A673 (cell line): ENCODE results near the gene TMEM116. TPM values are rescaled to one million over a fixed set of nuclear protein-coding genes. Genes with fewer than 3 reads are reported as not detected.
"Not testable (repeated sequence)": the region's sequence is repeated elsewhere in the genome, so short reads cannot be mapped to it uniquely, and the experiment has no call there.

Source experiments
- BruUV-seq: library from RNA; stranded (reverse); fragments of 400-500 nt; replicated peaks from 2 replicates; lab custom pipeline; 2021; lab: Mats Ljungman, UMichigan
- CTCF ChIA-PET: fragments of 300-600 bp; sonication (Branson Sonifier 250); formaldehyde crosslinking; loops from one replicate; lab custom pipeline; 2022; ENCODE audit warnings: antibody characterized with exemption; lab: Charles Lee
- POLR2A ChIA-PET: fragments of 300-600 bp; sonication (Branson Sonifier 250); formaldehyde crosslinking; loops from one replicate; lab custom pipeline; 2022; ENCODE audit warnings: antibody characterized with exemption; ENCODE audit not compliant: low non-redundant PET; lab: Charles Lee
- DNase-seq: peaks from one replicate; pipeline ENCODE4 v3.0.0-alpha.2; 2015; ENCODE audit warnings: low spot score
- H3K27ac ChIP-seq: fragments of 200-600 bp; sonication (generic); 2 replicates; pipeline ENCODE4 v1.5.1; 2016; ENCODE audit warnings: mixed run types, low read depth, mild to moderate bottlenecking, mixed read lengths, antibody characterized with exemption, low read length; ENCODE audit not compliant: poor library complexity, severe bottlenecking
- H3K27me3 ChIP-seq: fragments of 200-600 bp; sonication (generic); replicated peaks from 2 replicates; pipeline ENCODE4 v1.6.1; 2017; ENCODE audit warnings: mixed run types, low read depth, mild to moderate bottlenecking, mixed read lengths, antibody characterized with exemption, low read length; ENCODE audit not compliant: insufficient read depth, poor library complexity
- H3K36me3 ChIP-seq: fragments of 200-600 bp; sonication (generic); 2 replicates; pipeline ENCODE4 v1.6.1; 2016; ENCODE audit warnings: mixed run types, mild to moderate bottlenecking, mixed read lengths, antibody characterized with exemption, low read length; ENCODE audit not compliant: insufficient read depth, poor library complexity, severe bottlenecking
- H3K4me1 ChIP-seq: fragments of 200-600 bp; sonication (generic); 2 replicates; pipeline ENCODE4 v1.6.1; 2017; ENCODE audit warnings: mixed run types, mild to moderate bottlenecking, mixed read lengths, antibody characterized with exemption, low read length; ENCODE audit not compliant: insufficient read depth, poor library complexity, severe bottlenecking
- H3K4me3 ChIP-seq: fragments of 200-600 bp; sonication (generic); 2 replicates; pipeline ENCODE4 v1.5.1; 2016; ENCODE audit warnings: low read depth, mixed run types, mild to moderate bottlenecking, mixed read lengths, low read length; ENCODE audit not compliant: poor library complexity, severe bottlenecking
- H3K9me3 ChIP-seq: fragments of 200-600 bp; sonication (generic); 2 replicates; pipeline ENCODE4 v1.6.1; 2016; ENCODE audit warnings: mixed run types, low read depth, mild to moderate bottlenecking, mixed read lengths, antibody characterized with exemption, low read length; ENCODE audit not compliant: poor library complexity, severe bottlenecking
- CTCF ChIP-seq: fragments of 300-800, 200-600 bp; sonication (generic); conservative IDR thresholded peaks from 2 replicates; pipeline ENCODE4 v1.5.1; 2017; ENCODE audit warnings: low read depth, mild to moderate bottlenecking, antibody characterized with exemption, low read length, moderate library complexity, mixed read lengths
- EZH2 ChIP-seq: fragments of 200-600 bp; sonication (generic); IDR thresholded peaks from 2 replicates; pipeline ENCODE4 v1.6.1; 2017; ENCODE audit warnings: borderline replicate concordance, low read depth, mild to moderate bottlenecking, mixed read lengths, antibody characterized with exemption, low read length; ENCODE audit not compliant: poor library complexity, severe bottlenecking
- intact Hi-C: fragments of 100-400 bp; cut with micrococcal nuclease; formaldehyde crosslinking; loops from one replicate; pipeline ENCODE4 v1.10.0; 2022; ENCODE audit not compliant: unreplicated experiment
- total RNA-seq: library from RNA; stranded (reverse); gene quantifications from 2 replicates; pipeline ENCODE4 v1.2.3, GENCODE V29; 2021

TMEM116 gene
- total RNA-seq, 1 experiment from 2014 or later = 12.0 TPM

DNA sequence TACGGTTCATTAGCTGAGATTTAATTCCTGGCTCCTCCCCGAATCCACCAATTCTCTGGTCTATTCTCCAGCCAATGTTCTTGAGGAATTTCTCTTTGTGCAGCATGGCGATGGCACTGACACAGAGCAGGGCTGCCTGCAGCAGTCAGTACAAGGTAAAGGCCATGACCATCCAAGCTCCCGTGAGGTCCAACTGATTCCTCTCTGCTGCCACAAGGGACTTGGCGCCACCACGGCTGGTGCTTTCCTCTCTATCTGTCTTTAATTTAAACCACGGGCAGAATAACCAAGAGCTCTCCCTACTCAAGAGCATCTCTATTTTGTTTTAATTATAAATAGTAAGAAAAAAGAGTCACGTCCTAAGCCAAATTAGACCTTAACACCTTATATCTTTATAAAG lies 12.1 kb downstream of the TMEM116 start:
- ChIA-PET CTCF (no interaction called here), POLR2A (no interaction called here)
- intact Hi-C loops = no loop called here
- no peaks in the 10 kb centered on the region for H3K9me3 ChIP-seq
- no peak for TF ChIP-seq EZH2
- TF ChIP-seq CTCF = no peak
- H3K4me1 ChIP-seq = peaks cover 2% of the 10 kb centered on the region
- no TSS peak for BruUV-seq
- H3K27me3 ChIP-seq = no peaks in the 10 kb centered on the region
- no peaks in the 10 kb centered on the region for H3K36me3 ChIP-seq
- no peak overlapping the region for H3K27ac ChIP-seq
- no peak overlapping the region for H3K4me3 ChIP-seq
- DNase-seq = no peak

- CTCF ChIA-PET = not testable (repeated sequence)
Observed at GRCh38 chr12:111999129-111999528, 13.8 kb downstream of the TMEM116 start.

DNA sequence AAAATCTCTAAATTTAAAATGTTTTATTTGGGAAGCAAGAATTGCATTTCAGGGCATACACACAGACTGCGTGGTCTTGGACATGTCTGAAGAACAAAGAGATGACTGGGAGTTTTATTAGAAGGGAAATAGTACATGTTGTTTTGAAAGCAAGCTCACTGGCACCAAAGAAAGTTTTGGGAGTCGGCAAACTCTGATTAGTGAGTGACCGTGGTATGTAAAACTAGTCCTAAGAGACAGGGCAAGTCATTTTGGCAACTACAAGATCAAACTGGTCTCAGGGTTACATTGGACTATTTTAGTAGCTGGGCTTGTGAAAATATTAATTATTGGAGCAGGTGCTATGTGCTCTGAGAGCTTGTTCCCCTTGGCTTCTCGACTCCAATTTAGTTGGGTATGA lies 14.9 kb downstream of the TMEM116 start:
- intact Hi-C loops = no loop called here
- Histone ChIP-seq H3K36me3 (no peaks in the 10 kb centered on the region), H3K4me3 (no peak overlapping the region), H3K9me3 (no peaks in the 10 kb centered on the region), H3K27ac (no peak overlapping the region), H3K27me3 (no peaks in the 10 kb centered on the region), H3K4me1 (no peaks in the 10 kb centered on the region)
- no peak for DNase-seq
- CTCF ChIA-PET = no interaction called here
- POLR2A ChIA-PET = interaction anchor here (0.6 to 0.8 kb wide), 2 partner anchors 15 to 16 kb away, joined by 3 to 4 read pairs; partner anchors contain the start of gene TMEM116
- no peak for TF ChIP-seq CTCF
- no peak for TF ChIP-seq EZH2
- no TSS peak for BruUV-seq

More at GRCh38 chr12:111999129-111999528, 13.8 kb downstream of the TMEM116 start:
- H3K9me3 ChIP-seq, H3K4me1 ChIP-seq, intact Hi-C loops, H3K4me3 ChIP-seq, DNase-seq, POLR2A ChIA-PET, BruUV-seq, H3K36me3 ChIP-seq, H3K27me3 ChIP-seq, H3K27ac ChIP-seq: not testable (repeated sequence)

GRCh38 chr12:111997300-111997699 lies 15.7 kb downstream of the TMEM116 start:
- Histone ChIP-seq H3K4me1 (no peaks in the 10 kb centered on the region), H3K27me3 (no peaks in the 10 kb centered on the region), H3K4me3 (no peak overlapping the region), H3K9me3 (no peaks in the 10 kb centered on the region), H3K36me3 (no peaks in the 10 kb centered on the region), H3K27ac (no peak overlapping the region)
- CTCF ChIA-PET = no interaction called here
- POLR2A ChIA-PET = no interaction called here
- TF ChIP-seq EZH2 (no peak), CTCF (no peak)
- intact Hi-C loops = no loop called here
- no TSS peak for BruUV-seq
- no peak for DNase-seq
